Esophagus squamous epithelium (tissue), 5 donors: ENCODE data around the gene SFRP5. TPM values are rescaled to one million over a fixed set of nuclear protein-coding genes. Genes with fewer than 3 reads are reported as not detected.
A peak's percentile ranks its signal among the peaks of the same experiment; 100 is the strongest.

Source experiments
- DNase-seq: peaks from one replicate; lab custom pipeline; 2025; lab: John Stamatoyannopoulos, UW
- H3K27ac ChIP-seq, 4 donors: fragments of 200-600 bp; sonication (generic); one replicate each; pipeline ENCODE4 v1.5.1; 2016 to 2019; ENCODE audit warnings: mild to moderate bottlenecking in 1 of 4
- H3K27me3 ChIP-seq, 4 donors: fragments of 200-600 bp; sonication (generic); 1 replicate in 3 of 4; 2 replicates in 1 of 4; pipeline versions ENCODE4 v1.5.1 to v1.6.0; 2017 to 2021; ENCODE audit warnings: antibody characterized with exemption in 1 of 4
- H3K36me3 ChIP-seq, 3 donors: fragments of 200-600 bp; sonication (generic); one replicate each; pipeline ENCODE4 v1.5.1; 2016 to 2019
- H3K4me1 ChIP-seq, 3 donors: fragments of 200-600 bp; sonication (generic); one replicate each; pipeline ENCODE4 v1.5.1; 2017 to 2019
- H3K4me3 ChIP-seq, 4 donors: fragments of 200-600 bp; sonication (generic); 1 replicate in 3 of 4; 2 replicates in 1 of 4; pipeline ENCODE4 v1.5.1; 2016 to 2019; ENCODE audit warnings: mild to moderate bottlenecking in 2 of 4, moderate library complexity in 1 of 4
- H3K9me3 ChIP-seq, 3 donors: fragments of 200-600 bp; sonication (generic); one replicate each; pipeline ENCODE4 v1.5.1; 2016 to 2019
- CTCF ChIP-seq, 6 experiments: fragments of 450-650 bp in 4 of 6; fragments of 200-600 bp in 2 of 6; sonication (generic) in 2 of 6; IDR thresholded peaks; one replicate each; pipeline ENCODE4 v1.5.1; 2016 to 2019; ENCODE audit warnings: antibody characterized with exemption in 6 of 6, mild to moderate bottlenecking in 4 of 6, moderate library complexity in 4 of 6
- POLR2A ChIP-seq, 4 donors: fragments of 450-650 bp; IDR thresholded peaks; one replicate each; pipeline ENCODE4 v1.6.1; 2017; ENCODE audit warnings: antibody characterized with exemption in 4 of 4, mild to moderate bottlenecking in 4 of 4, moderate library complexity in 3 of 4
- WGBS, 2 donors: methylation state at CpG; one replicate each; pipeline ENCODE4 v1.1.5; 2018; 5-methylcytosine and 5-hydroxymethylcytosine counted together
- intact Hi-C: fragments of 100-400 bp; cut with DNase I; formaldehyde crosslinking; loops from one replicate; pipeline ENCODE4 v1.15.0; 2022
- total RNA-seq, 4 donors: library from RNA; depleted of rRNA; stranded (reverse); fragments of >200 nt; gene quantifications; one replicate each; pipeline ENCODE4 v1.1.0, GENCODE V29; 2016
- donor health status: DM: yes; HTN: yes; CAD: no.

The SFRP5 gene
- total RNA-seq, 4 donors from 2014 or later = 0.44 to 2.7 (median 0.70) TPM; not detected in 1

DNA sequence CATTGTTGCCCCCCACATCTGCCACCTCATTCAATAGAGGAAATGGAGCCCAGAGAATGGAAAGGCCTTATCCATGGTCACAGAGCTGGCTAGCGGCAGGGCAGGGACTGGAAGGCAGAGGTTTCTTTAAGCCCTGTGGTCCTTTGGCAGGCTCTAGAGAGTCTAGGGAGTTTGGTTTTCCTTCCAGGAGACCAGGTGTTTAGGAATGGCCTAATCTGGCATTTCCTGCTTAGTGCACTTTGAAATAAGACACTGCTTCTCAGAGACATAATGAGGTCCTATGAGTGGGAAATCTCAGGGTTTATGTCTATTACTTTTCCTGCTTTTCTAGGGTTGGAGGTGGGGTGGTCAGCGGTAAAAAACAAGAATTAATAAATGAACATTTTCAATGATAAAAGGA, 52.2 kb downstream of the SFRP5 start:
- 67 to 88% methylated on average over 1 to 2 of the region's 2 CpGs for WGBS, 2 donors
- Histone ChIP-seq H3K4me3 (no peak overlapping the region), H3K27me3 (peaks cover 0 to 81% (median 0%) of the 10 kb centered on the region in 4 donors), H3K36me3 (peaks cover 0 to 12% (median 0%) of the 10 kb centered on the region in 3 donors), H3K27ac (peak overlapping the region; percentile 28 to 92 (median 82)), H3K9me3 (no peaks in the 10 kb centered on the region), H3K4me1 (peaks cover 8 to 59% (median 40%) of the 10 kb centered on the region in 3 donors)
- TF ChIP-seq POLR2A (IDR thresholded peaks at IDR 0.05) = no peak
- intact Hi-C loops = no loop called here
- DNase-seq = no peak

DNA sequence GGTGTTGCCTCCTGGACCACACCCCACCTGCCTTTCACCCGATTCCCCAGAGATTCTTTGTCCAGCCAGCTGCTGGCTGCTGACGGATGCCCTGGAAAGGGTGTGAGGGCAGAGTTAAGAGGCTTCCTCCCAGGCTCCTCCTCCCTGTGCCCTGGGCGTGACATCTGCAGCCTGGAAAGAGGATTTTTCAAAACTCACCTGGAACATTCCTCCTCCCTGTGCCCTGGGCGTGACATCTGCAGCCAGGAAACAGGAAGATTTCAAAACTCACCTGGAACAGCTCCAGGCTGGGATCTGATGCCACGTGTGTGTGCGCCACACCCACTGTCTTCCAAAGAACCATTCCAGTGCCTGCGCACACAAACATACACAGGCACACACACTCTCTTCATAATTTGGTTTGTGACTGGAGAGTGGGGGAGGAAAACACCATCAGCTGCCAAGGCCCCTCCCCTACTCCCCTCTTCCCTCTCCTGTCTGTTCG, 53.1 kb downstream of the SFRP5 start:
- 6 to 9% methylated on average over 4 to 5 of the region's 8 CpGs for WGBS, 2 donors
- Histone ChIP-seq H3K4me3 (peak overlapping the region in 1 of 4 donors; percentile 31), H3K27me3 (peaks cover 0 to 73% (median 0%) of the 10 kb centered on the region in 4 donors), H3K9me3 (no peaks in the 10 kb centered on the region), H3K27ac (peak overlapping the region; percentile 68 to 92 (median 82)), H3K4me1 (peaks cover 8 to 65% (median 40%) of the 10 kb centered on the region in 3 donors), H3K36me3 (peaks cover 0 to 12% (median 0%) of the 10 kb centered on the region in 3 donors)
- intact Hi-C loops = no loop called here
- DNase-seq = peak; percentile 9
- TF ChIP-seq POLR2A (IDR thresholded peaks at IDR 0.05) = peak in 1 of 4 donors; percentile 27
- no peak for TF ChIP-seq CTCF (IDR thresholded peaks at IDR 0.05)

DNA sequence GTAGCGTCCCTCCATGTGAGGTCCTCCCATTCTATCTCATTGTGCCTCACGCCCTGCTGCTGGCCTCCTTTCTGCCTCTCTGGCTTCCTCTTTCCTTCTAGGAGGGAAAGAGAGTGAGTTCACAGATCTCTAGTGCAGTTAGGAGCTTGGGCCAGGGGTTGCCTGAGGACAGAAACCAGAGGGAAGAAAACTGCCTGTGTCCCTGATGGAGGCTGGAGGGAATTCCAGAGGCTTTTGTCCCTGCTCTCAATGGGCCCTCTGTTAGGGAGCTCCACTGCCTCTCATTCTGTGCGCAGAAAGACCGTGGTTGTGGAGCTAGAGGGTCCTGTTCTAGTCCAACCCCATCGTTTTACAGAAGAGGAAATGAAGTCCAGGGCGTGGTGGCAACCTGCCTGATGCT, 53.6 kb downstream of the SFRP5 start:
- H3K27ac ChIP-seq = peak overlapping the region; percentile 68 to 92 (median 82)
- no peak for TF ChIP-seq CTCF (IDR thresholded peaks at IDR 0.05)
- no peak for TF ChIP-seq POLR2A (IDR thresholded peaks at IDR 0.05)
- intact Hi-C loops = no loop called here
- H3K9me3 ChIP-seq = no peaks in the 10 kb centered on the region
- peaks cover 0 to 12% (median 0%) of the 10 kb centered on the region in 3 donors for H3K36me3 ChIP-seq
- H3K4me3 ChIP-seq = peak overlapping the region in 1 of 4 donors; percentile 31
- WGBS, 2 donors = 33 to 56% methylated on average over 5 to 6 of the region's 6 CpGs
- H3K4me1 ChIP-seq = peaks cover 8 to 70% (median 42%) of the 10 kb centered on the region in 3 donors
- H3K27me3 ChIP-seq = peaks cover 0 to 77% (median 0%) of the 10 kb centered on the region in 4 donors
- DNase-seq = no peak

DNA sequence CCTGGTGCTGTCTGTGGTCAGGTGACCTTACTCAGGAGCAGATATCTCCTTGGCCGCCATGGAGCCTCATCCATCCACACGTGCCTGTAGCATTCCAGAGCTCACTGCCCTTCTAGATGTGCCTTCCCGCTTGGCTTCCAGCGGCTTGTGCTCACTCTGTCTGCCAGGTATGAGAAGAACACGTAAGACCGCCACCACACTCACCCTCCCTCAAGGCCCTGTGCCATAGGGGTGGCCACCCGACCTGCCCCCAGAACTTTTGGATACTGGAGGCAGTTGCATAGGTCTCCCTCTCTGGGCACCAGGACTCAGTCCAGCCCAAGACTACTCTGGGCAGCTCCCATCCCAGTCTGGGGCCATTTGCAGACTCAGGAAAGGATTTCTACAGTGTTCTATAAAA, 54.2 kb downstream of the SFRP5 start:
- Histone ChIP-seq H3K4me3 (no peak overlapping the region), H3K4me1 (peaks cover 8 to 75% (median 48%) of the 10 kb centered on the region in 3 donors), H3K27me3 (peaks cover 0 to 78% (median 0%) of the 10 kb centered on the region in 4 donors), H3K36me3 (peaks cover 0 to 12% (median 0%) of the 10 kb centered on the region in 3 donors), H3K9me3 (no peaks in the 10 kb centered on the region), H3K27ac (peak overlapping the region; percentile 68 to 92 (median 82))
- 88 to 92% methylated on average over 6 to 7 of the region's 7 CpGs for WGBS, 2 donors
- TF ChIP-seq POLR2A (IDR thresholded peaks at IDR 0.05) = no peak
- TF ChIP-seq CTCF (IDR thresholded peaks at IDR 0.05) = no peak
- no peak for DNase-seq
- intact Hi-C loops = no loop called here

Other genes starting within 250 kb of the SFRP5 start
- gene ANKRD2, start 199.2 kb downstream of the SFRP5 start, total RNA-seq = under 1 TPM in 1 of 4 donors, not detected in 3; 0.79 TPM
- 1 to 10 TPM in 3 of 4 donors, under 1 TPM in 1; 0.62 to 1.1 (median 1.1) TPM for gene HOGA1, start 187.6 kb downstream of the SFRP5 start, total RNA-seq
- not detected for gene C10orf62, start 182.3 kb downstream of the SFRP5 start, total RNA-seq
- gene MORN4, start 138.5 kb downstream of the SFRP5 start, total RNA-seq = 1 to 10 TPM in 2 of 4 donors, under 1 TPM in 2; 0.34 to 3.6 (median 1.2) TPM
- gene PI4K2A, start 131.3 kb downstream of the SFRP5 start, total RNA-seq = 10 to 100 TPM; 14.0 to 29.3 (median 19.6) TPM
- 10 to 100 TPM in 3 of 4 donors, 1 to 10 TPM in 1; 7.7 to 21.7 (median 15.4) TPM for gene AVPI1, start 84.8 kb downstream of the SFRP5 start, total RNA-seq
- gene MARVELD1, start 58.3 kb downstream of the SFRP5 start, total RNA-seq = 10 to 100 TPM in 2 of 4 donors, 1 to 10 TPM in 2; 4.0 to 20.5 (median 12.3) TPM
- gene ZFYVE27, start 34.9 kb downstream of the SFRP5 start, total RNA-seq = 10 to 100 TPM; 10.1 to 16.0 (median 13.4) TPM
- 1 to 10 TPM in 3 of 4 donors, under 1 TPM in 1; 0.30 to 3.3 (median 1.7) TPM for gene GOLGA7B, start 77.8 kb upstream of the SFRP5 start, total RNA-seq